HG03520 (cell line): ENCODE results near the gene MBNL2.
"Not testable (repeated sequence)": the region's sequence is repeated elsewhere in the genome, so short reads cannot be mapped to it uniquely, and the experiment has no call there.

Source experiments
- ATAC-seq: cut with Tn5 transposase; IDR thresholded peaks from one replicate; pipeline ENCODE4 v1.9.1; 2021; ENCODE audit warnings: mild to moderate bottlenecking, moderate library complexity; ENCODE audit not compliant: unreplicated experiment

The MBNL2 gene

GRCh38 chr13:97341135-97341534 is 119.0 kb downstream of the MBNL2 start:
- ATAC-seq, result no peak

- ATAC-seq, result no peak
Observed at GRCh38 chr13:97342136-97342535, 120.0 kb downstream of the MBNL2 start.

GRCh38 chr13:97342936-97343335 is 120.8 kb downstream of the MBNL2 start:
- ATAC-seq, result no peak

- ATAC-seq, result no peak
Observed at GRCh38 chr13:97344265-97345175, 122.4 kb downstream of the MBNL2 start.

- no peak for ATAC-seq
Observed at GRCh38 chr13:97346097-97346496, 124.0 kb downstream of the MBNL2 start.

- no peak for ATAC-seq
Observed at GRCh38 chr13:97346561-97347254, 124.6 kb downstream of the MBNL2 start.

- no peak for ATAC-seq
Observed at GRCh38 chr13:97347255-97347932, 125.3 kb downstream of the MBNL2 start.

- ATAC-seq, result no peak
Observed at GRCh38 chr13:97348569-97349100, 126.5 kb downstream of the MBNL2 start.

- not testable (repeated sequence) for ATAC-seq
Observed at GRCh38 chr13:97352012-97352411, 129.9 kb downstream of the MBNL2 start.

- no peak for ATAC-seq
Observed at GRCh38 chr13:97352815-97353214, 130.7 kb downstream of the MBNL2 start.

- ATAC-seq, result no peak
Observed at GRCh38 chr13:97353927-97354675, 132.0 kb downstream of the MBNL2 start.

GRCh38 chr13:97354808-97355207 is 132.7 kb downstream of the MBNL2 start:
- no peak for ATAC-seq

- ATAC-seq, result no peak
Observed at GRCh38 chr13:97356592-97356991, 134.5 kb downstream of the MBNL2 start.

GRCh38 chr13:97359181-97360057 is 137.3 kb downstream of the MBNL2 start:
- ATAC-seq, result peak; percentile 96

- no peak for ATAC-seq
Observed at GRCh38 chr13:97360610-97361009, 138.5 kb downstream of the MBNL2 start.

GRCh38 chr13:97364031-97364430 is 141.9 kb downstream of the MBNL2 start:
- ATAC-seq, result no peak

GRCh38 chr13:97364827-97365226 is 142.7 kb downstream of the MBNL2 start:
- ATAC-seq, result no peak

- no peak for ATAC-seq
Observed at GRCh38 chr13:97366172-97366688, 144.1 kb downstream of the MBNL2 start.
